Tibial nerve (tissue), 3 donors: ENCODE measurements around the gene PHOX2A.

Experiments
- CTCF ChIP-seq, 5 experiments: fragments of 200-600 bp in 3 of 5; fragments of 450-650 bp in 2 of 5; sonication (generic) in 3 of 5; IDR thresholded peaks; one replicate each; pipeline ENCODE4 v1.5.1; 2016 to 2019; ENCODE audit warnings: antibody characterized with exemption in 5 of 5, mild to moderate bottlenecking in 3 of 5, moderate library complexity in 2 of 5
- POLR2A ChIP-seq, 2 donors: fragments of 450-650 bp; IDR thresholded peaks; one replicate each; pipeline ENCODE4 v1.6.1; 2017; ENCODE audit warnings: antibody characterized with exemption in 2 of 2, mild to moderate bottlenecking in 2 of 2, moderate library complexity in 2 of 2

- TF ChIP-seq CTCF (IDR thresholded peaks at IDR 0.05) (no peak), POLR2A (IDR thresholded peaks at IDR 0.05) (no peak)
Observed at GRCh38 chr11:72234514-72234830, 9.5 kb downstream of the PHOX2A start.
